Fibroblast of mammary gland (primary cell): Measurements from ENCODE around the gene BCL2A1.
"Not testable (repeated sequence)": the region's sequence is repeated elsewhere in the genome, so short reads cannot be mapped to it uniquely, and the experiment has no call there.

Experiments used
- DNase-seq: peaks from one replicate; pipeline ENCODE4 v3.0.0-alpha.2; 2010; ENCODE audit warnings: low read depth
- H3K4me3 ChIP-seq: 2 replicates; pipeline ENCODE4 v1.5.1; 2011; ENCODE audit warnings: low read depth, mild to moderate bottlenecking, low read length, moderate library complexity; ENCODE audit not compliant: control insufficient read depth
- TF ChIP-seq, protein P1 (sequence below): conservative IDR thresholded peaks from 2 replicates; pipeline ENCODE4 v1.5.1; 2011; ENCODE audit warnings: low read depth, low read length, inconsistent platforms; ENCODE audit not compliant: control insufficient read depth, insufficient read depth

BCL2A1 gene

DNA sequence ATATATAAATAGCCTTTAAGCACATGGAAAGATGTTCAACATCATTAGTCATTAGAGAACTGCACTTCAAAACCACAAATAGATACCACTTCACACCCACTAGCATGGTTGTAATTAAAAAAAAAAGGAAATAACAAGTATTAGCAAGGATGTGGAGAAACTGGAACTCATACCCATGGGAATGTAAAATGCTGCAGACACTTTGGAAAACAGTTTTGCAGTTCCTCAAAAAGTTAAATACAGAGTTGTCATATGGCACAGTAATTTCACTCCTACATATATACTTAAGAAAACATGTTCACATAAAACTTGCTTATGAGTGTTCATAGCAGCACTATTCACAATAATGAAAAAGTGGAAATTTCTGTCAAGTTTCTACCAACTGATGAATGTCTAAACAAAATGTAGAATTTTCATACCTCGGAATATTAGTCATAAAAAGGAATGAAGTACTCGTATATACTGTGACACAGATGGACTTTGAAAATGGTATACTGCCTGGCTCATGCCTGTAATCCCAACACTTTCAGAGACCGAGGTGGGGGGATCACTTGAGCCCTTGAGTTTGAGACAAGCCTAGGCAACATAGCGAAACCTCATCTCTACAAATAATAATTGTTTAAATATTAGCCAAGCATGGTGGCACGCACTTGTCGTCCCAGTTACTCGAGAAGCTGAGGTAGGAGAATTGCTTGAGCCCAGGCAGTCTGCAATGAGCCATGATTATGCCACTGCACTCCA, 28.1 kb downstream of the BCL2A1 start:
- DNase-seq, result no peak
- no peak overlapping the region for H3K4me3 ChIP-seq
- TF ChIP-seq, protein P1, sequence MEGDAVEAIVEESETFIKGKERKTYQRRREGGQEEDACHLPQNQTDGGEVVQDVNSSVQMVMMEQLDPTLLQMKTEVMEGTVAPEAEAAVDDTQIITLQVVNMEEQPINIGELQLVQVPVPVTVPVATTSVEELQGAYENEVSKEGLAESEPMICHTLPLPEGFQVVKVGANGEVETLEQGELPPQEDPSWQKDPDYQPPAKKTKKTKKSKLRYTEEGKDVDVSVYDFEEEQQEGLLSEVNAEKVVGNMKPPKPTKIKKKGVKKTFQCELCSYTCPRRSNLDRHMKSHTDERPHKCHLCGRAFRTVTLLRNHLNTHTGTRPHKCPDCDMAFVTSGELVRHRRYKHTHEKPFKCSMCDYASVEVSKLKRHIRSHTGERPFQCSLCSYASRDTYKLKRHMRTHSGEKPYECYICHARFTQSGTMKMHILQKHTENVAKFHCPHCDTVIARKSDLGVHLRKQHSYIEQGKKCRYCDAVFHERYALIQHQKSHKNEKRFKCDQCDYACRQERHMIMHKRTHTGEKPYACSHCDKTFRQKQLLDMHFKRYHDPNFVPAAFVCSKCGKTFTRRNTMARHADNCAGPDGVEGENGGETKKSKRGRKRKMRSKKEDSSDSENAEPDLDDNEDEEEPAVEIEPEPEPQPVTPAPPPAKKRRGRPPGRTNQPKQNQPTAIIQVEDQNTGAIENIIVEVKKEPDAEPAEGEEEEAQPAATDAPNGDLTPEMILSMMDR, result no peak

DNA sequence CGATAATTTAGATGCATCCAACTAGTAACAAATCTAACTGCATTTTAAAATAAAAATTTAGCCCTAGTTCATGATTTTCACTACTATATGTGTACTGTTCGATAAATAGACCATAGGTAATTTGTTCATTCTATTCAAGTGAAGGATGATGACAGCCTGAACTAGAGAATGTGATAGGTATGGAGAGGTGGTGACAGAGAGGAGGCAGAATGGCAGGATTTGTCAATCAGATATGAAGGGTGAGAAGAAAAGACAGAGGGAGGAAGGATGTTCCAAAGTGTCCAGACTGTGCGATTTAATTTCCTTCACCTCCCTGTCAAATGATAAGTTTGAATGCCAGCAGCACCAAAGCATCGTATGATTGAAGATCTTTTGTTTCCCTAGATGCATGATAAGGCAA, 31.6 kb downstream of the BCL2A1 start:
- TF ChIP-seq, protein P1, result no peak
- DNase-seq, result no peak

DNA sequence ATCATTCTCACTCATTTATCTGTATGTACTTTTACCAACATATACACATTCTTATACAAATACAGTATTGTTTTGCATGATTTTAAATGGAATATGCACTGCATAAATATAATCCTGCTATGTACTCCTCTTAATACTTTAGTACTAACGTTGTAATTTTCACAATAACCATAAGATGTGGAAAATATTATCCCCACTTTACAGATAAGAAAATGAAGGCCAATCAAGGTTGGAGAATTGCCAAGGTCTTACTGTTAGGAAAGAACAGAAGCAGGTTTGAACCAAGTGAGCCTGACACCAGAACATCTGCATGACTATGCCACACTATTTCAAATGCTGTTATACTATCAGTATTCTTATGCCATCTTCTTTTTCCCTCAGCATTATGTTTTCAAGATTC, 32.9 kb downstream of the BCL2A1 start:
- no peak for DNase-seq
- no peak overlapping the region for H3K4me3 ChIP-seq
- TF ChIP-seq, protein P1, result no peak

More for the DNA sequence above, 31.6 kb downstream of the BCL2A1 start:
- H3K4me3 ChIP-seq, result no peak overlapping the region

DNA sequence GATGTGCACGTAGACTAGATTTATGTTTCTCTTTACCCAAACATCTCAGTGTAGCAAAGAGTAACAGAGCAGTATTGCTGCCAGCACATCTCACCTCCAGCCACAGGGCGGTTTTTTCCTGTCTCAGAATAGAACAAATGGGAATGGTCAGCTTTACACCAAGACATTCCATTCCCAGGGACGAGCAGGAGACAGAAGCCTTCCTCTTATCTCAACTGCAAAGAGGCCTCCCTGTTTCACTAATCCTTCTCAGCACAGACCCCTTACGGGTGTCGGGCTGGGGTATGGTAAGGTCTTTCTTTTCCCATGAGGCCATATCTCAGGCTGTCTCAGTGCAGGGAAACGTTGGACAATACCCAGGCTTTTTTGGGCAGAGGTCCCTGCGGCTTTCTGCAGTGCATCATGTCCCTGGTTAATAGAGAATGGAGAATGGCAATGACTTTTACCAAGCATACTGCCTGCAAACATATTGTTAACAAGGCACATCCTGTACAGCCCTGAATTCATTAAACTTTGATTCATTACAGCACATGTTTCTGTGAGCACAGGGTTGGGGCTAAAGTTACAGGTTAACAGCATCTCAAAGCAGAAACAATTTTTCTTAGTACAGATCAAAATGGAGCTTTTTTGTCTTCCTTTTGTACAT, 35.3 kb downstream of the BCL2A1 start:
- DNase-seq, result not testable (repeated sequence)

DNA sequence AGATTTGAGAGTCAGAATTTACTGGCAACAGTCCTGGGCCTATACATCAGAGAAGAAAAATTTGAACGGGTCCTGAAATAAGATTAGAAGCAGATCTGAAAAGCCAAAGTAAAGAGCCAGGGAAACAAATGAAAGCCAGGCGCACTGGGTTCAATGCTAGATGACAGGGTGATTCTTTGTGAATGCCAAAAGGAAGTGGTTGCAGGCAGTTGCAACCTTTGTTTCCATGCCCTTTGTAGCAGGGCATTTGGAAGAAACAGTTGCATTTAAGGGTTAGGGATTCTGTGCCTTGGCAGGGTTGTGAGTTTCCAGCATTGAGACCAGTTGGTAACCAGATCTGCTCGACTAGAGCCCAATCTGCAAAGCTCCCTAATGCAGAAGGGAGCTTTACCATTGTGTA, 37.8 kb downstream of the BCL2A1 start:
- TF ChIP-seq, protein P1, result no peak
- DNase-seq, result no peak
- H3K4me3 ChIP-seq, result no peak overlapping the region

More for the DNA sequence above, 35.3 kb downstream of the BCL2A1 start:
- H3K4me3 ChIP-seq, result not testable (repeated sequence)

DNA sequence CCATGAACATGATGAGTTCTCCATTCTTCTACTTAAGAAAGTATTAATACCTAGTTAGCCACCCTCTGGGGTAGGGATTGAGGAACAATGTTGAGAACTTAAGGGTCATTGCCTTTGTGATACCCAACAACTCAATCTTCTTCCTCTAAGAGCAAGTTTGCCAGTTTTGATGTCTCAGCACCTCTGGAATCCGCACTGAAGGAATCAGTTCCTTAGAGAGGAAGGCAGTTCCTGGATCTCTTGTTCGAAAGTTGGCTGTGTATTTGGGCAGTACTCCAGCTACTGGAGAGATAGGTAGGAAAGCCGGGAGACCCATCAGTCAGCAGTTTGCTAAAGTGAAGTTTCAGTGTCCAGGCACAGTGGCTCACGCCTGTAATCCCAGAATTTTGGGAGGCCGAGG, 38.5 kb downstream of the BCL2A1 start:
- H3K4me3 ChIP-seq, result no peak overlapping the region
- DNase-seq, result no peak
- TF ChIP-seq, protein P1, result no peak

DNA sequence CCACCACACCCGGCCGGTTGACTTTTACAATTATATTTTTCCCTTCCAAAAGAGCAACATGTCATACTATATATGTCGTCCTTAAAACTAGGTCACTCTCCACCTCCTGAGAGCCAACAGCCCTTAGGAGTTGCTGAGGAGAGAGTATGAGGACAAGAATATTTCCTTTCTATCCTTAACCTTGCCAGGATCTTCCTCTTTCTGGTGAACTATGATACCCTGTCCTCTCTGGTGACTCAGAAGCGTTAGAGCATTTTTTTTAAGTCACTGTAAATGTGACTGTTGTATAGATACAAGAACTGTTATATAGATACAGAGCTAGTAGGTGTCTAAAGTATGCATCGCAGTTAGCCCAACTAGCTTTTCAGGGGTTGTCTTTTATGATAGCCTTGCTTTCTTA, 40.5 kb downstream of the BCL2A1 start:
- no peak overlapping the region for H3K4me3 ChIP-seq
- TF ChIP-seq, protein P1, result no peak
- no peak for DNase-seq
